ENCODE data around the gene AK5.
"Not testable (repeated sequence)": the region's sequence is repeated elsewhere in the genome, so short reads cannot be mapped to it uniquely, and the experiment has no call there.

The AK5 gene

DNA sequence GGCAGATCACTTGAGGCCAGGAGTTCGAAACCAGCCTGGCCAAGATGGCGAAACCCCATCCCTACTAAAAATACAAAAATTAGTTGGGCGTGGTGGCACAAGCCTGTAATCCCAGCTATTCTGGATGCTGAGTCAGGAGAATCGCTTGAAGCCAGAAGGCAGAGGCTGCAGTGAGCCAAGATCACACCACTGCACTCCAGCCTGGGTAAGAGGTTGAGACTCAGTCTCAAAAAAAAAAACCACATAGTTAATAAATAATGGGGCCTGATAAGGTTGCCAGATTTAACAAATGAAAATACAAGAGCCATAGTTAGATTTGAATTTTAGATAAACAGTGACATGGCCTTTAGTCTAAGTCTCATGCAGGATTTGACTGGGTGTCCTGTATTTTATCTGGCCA, 225.0 kb downstream of the AK5 start:
- DNase-seq (ENCODE audit: low spot score) = no peak

DNA sequence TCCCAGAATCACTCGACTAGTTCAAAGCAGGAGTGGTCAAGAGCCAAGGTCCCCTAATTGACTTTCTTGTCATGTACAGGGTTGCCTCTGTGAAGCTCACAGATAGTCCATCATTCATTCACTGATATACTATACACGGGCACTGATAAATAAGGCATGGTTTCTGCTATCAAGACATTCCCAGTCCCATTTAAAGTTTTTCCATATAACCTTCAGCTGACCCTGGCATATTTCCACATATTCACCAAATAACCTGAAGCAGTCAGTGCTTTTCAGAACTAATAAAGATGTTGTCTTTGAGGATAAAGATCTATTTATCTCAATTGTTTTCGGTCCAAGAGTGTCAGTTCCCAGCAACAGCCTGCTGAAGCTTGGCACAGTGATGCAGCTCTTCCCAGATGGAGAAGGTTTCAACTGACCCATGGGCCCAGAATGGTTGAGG, 227.3 kb downstream of the AK5 start:
- DNase-seq (ENCODE audit: low spot score) = no peak

DNA sequence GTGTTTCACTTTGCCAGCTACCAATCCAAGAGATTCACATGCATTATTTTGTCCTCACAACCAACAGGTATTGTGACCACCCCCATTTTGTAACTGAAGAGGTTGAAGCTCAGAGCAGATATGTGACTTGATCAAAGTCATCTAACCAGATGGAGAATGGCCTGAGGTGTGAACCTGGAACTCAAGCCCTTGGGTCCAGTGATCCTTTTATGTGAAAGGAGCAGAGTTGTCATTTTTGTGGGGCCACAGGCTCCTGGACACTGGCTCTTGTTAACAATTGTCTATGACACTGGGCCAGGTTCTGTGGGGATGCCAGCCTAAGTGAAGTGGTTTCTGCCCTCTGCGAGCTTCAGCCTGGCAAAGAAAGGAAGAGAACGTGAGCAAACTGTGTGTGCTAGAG, 228.1 kb downstream of the AK5 start:
- no peak for DNase-seq (ENCODE audit: low spot score)

DNA sequence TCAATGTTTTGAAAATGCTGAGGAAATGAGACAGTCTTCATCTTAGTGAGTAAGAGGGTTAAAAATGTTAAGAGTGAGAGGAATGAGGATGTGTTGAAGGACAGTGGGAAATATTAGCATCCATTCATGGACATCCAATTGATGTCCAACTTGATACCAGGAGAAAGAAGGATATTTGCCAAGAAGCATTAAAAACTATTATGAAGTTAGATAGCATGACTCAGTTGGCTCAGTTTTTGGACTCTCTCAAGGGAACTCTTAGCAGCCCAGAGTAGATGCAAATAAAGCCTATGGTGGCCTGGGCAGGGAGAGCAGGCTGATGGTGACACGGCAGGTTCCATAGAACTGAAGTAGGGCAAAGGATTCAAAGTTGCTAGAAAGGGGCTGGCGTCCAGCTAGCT, 229.6 kb downstream of the AK5 start:
- DNase-seq (ENCODE audit: low spot score) = peak; percentile 86

DNA sequence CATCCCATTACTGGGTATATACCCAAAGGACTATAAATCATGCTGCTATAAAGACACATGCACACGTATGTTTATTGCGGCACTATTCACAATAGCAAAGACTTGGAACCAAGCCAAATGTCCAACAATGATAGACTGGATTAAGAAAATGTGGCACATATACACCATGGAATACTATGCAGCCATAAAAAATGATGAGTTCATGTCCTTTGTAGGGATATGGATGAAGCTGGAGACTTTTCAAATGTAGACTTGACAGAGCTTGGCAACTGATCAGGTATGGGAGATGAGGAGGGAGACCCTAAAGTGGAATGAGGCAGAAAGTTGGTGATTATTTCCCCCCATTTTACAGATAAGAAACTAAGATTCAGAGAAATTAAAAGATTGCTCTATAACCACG, 230.8 kb downstream of the AK5 start:
- not testable (repeated sequence) for DNase-seq (ENCODE audit: low spot score)

DNA sequence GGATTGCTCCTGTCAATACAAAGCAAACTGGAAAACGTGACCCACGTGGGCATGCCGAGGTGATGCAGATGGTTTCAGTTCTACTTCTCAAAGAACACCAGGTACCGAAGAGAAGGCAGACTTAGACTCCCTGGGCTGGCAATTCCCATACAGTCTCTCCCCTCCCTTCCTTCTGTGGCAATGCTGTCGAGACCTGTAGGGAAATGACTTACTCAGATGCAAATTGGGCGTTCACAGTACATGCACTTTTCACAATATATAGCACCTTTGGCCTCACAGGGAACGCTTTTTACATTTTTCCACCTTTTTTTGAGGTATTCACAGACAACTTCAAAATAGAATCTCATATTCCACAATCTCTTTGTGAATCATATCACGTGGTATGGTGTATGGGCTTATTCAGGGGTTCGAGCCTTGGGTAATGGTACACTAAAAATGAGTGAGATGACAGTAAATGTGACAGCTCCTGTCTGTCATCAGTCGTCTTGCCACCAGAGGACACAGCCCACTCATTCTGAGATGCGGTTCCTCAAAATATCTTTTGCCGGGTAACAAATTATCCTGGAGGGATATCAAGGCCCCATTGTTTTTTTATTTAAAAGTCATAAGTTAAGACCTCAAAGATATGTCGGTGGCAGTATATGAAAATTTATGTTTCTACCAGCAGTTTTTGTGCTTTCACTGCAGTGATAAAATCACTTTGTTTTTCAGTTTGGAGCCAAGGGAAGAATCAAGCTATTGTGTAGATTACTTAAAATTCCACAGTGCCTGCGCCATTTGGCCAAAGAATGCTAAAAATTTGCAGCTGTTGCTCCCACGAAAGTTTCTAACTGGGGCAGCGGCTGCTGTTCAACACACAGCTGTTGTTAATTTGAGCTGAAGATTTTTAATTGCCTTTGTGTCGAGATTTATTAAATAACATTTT, 232.3 kb downstream of the AK5 start:
- DNase-seq (ENCODE audit: low spot score) = peak; percentile 88

DNA sequence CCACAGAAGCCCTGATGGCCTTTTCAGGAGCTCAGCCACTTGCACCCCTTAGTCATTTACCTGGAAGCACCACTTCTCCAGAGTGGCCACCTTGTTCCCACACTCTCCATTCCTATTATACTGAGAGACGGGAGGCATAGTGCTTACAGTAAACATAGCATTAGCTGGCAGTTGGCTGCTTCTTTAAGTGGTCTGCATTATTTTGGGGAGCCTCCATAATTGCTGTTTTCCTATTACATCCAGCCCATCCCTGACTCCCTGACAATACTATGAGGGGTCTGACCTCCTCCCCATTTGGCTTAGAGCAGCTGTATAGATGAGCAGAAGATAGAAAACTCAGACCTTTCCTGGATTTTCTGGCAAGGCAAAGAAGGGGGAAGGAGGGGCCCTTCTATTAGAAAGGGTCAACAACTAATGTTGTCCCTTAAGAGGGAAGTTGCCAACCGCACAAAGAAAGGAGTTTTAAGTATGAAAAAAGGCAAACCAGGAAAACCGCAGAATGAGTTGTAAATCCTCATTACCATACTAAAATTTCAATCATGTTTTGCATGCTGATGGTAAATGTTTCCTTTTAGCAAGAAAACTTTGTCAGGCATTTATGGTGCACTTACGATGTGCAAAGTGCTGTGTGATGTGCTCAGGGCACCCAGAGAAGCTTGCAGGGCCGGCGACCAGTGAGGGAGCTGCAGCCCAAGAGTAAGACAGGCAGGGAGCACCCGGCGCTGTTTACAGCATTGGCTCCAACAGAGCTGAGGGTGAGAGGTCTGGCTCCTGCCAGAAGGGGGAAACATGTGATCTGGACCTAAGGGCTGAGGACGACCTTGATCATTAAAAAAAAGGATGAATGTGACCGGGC, 233.3 kb downstream of the AK5 start:
- no peak for DNase-seq (ENCODE audit: low spot score)

DNA sequence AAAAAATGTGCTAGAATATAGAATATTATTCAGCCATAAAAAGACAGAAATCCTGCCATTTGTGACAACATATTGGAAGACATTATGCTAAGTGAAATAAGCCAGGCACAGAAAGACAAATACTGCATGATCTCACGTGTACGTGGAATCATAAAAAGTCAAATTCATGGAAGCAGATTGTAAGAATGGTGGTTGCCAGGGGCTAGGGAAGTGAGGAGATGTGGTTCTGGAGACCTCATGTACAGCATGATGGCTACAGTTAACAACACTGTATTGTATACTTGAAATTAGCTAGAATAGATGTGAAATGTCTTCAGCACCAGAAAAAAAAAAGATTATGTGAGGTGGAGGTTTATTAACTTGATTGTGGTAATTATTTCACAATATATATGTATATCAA, 234.3 kb downstream of the AK5 start:
- no peak for DNase-seq (ENCODE audit: low spot score)

DNA sequence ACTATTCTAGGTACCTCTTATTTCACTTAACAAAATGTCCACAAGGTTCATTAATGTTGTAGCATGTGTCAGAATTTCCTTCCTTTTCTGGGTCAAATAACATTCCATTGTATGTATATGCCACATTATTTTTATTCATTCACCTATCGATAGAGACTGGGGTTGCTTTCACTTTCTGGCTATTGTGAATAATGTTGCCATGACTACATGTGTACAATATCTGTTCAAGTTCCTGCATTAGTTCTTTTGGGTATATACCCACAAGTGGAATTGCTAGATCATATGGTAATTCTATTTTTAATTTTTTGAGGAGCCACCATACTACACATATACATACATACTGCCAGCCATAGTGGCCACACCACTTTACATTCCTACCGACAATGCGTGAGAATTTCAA, 242.2 kb downstream of the AK5 start:
- DNase-seq (ENCODE audit: low spot score) = no peak

DNA sequence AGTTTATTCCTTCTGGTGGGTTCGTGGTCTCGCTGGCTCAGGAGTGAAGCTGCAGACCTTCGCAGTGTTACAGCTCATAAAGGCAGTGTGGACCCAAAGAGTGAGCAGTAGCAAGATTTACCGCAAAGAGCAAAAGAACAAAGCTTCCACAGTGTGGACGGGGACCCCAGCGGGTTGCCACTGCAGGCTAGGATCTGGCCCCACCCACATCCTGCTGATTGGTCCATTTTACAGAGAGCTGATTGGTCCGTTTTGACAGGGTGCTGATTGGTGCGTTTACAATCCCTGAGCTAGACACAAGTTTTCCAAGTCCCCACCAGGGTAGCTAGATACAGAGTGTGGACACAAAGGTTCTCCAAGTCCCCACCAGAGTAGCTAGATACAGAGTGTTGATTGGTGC, 249.3 kb downstream of the AK5 start:
- not testable (repeated sequence) for DNase-seq (ENCODE audit: low spot score)

DNA sequence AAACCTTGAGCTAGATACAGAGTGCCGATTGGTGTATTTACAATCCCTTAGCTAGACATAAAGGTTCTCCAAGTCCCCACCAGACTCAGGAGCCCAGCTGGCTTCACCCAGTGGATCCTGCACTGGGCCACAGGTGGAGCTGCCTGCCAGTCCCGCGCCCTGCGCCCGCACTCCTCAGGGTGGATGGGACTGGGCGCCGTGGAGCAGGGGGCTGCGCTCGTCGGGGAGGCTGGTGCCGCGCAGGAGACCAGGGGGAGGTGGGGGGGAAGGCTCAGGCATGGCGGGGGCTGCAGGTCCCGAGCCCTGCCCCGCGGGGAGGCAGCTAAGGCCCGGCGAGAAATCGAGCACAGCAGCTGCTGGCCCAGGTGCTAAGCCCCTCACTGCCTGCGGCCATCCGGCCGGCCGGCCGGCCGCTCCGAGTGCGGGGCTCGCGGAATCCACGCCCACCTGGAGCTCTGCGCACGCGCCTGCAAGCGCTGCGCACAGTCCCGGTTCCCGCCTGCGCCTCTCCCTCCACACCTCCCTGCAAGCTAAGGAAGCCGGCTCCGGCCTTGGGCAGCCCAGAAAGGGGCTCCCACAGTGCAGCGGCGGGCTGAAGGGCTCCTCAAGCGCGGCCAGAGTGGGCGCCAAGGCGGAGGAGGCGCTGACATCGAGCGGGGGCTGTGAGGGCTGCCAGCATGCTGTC, 249.9 kb downstream of the AK5 start:
- DNase-seq (ENCODE audit: low spot score) = not testable (repeated sequence)

DNA sequence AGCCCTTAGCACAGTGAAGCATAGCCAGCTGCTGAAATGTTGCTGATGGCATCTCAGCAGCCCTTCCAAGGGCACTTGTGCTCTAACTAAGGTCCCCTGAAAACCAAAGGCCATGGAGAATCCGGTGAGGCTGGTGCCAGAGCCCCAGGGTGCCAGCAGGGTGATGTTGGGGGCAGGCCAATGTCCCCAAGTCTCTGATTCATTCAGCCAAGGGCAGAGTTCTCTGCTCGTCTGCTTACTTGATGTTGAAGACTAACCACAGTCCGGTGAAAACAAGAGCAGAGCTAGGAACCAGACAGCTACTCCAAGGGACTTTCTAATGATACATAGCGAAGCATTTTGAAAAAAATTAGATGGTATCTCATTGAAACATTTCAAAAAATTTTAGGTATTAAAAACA, 250.8 kb downstream of the AK5 start:
- no peak for DNase-seq (ENCODE audit: low spot score)

DNA sequence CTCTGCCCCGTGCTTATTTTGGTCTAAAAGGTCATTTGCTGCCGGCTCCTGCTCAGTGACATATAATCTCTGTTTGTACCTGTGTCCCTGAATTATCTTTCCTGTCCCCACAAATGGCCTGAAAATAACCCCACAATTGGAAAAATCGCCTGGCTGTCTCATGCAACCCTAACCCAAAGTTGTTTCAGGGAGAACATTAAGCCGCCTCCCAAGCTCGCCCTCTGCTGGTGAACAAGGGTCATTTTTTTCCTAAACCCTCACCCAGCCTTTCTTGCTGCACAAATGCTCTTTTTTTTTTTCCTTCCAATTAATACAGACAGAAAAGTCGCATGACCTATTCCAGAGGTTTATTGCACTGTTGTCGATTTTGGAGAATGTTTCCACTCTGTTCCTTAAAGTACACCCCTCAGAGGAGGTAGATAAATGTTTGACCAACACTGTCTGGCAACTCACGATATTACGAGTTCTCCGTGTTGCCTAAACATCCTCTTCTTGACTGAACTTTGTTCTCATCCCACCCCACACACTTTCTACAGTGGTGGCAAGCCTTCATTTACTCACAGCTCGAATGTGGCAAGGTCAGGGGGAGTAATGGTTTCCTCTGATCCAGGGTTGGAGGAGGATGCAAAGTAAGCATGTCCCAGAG, 252.0 kb downstream of the AK5 start:
- peak; percentile 69 for DNase-seq (ENCODE audit: low spot score)

DNA sequence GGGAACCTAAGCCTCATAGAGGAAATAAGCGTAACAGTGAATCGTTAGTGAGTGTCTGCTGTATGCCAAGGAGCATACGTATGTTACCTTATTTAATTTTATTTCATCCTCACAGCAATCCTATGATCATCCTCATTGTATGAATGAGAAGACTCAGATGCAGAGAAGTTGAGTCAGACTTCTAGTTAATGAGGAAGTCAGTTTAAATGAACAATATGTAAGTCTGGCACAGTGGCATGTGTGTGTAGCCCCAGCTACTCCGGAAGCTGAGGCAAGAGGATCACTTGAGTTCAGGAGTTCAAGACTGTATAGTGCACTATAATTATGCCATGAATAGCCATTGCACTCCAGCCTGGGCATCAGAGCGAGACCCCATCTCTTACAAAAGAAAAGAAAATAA, 252.6 kb downstream of the AK5 start:
- DNase-seq (ENCODE audit: low spot score) = no peak

DNA sequence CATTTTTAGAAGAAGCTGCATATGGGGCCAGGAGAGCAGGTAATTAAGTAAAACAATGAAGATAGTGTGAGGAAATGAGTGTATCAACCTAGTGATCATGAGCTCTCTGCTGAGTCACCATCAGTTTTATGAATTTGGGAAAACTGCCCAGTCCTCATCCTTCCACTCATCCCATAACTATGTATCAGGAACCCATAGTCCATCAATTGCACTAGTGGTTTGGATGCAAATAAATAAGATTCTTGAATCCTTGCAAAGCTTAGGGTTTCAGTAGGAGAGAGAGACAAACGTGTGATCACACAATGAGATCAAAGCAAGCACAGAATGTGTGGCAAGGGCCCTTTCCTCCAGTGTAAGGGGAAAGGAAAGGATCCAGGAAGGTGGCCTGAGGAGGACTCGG, 255.0 kb downstream of the AK5 start:
- DNase-seq (ENCODE audit: low spot score) = peak; percentile 91

DNA sequence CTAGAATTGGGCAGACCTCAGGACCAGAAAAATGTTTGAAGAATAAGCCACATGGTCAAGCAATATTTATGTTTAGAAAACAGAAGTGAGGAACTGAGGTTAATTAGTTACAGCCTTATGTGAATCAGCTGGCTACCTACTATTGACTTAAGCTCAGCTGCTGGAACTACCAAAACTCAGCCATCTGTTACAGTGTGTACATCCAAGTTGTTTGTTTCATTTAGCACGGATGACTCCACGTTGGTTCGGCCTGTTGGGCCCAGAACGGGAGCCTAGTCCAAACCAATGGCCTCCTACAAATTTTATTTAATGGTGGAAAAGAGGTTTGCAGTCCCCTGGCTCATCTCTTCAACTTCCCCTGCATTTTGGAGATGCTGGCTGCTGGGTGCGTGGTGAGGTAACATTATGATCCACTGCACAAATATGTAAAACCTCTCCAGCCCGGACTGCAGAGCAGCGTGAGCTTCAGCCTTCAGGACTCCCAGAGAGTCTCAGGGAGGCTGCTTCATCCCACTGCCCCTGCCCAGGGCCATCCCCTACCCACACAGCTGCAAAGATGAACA, 257.2 kb downstream of the AK5 start:
- DNase-seq (ENCODE audit: low spot score) = peak; percentile 75

DNA sequence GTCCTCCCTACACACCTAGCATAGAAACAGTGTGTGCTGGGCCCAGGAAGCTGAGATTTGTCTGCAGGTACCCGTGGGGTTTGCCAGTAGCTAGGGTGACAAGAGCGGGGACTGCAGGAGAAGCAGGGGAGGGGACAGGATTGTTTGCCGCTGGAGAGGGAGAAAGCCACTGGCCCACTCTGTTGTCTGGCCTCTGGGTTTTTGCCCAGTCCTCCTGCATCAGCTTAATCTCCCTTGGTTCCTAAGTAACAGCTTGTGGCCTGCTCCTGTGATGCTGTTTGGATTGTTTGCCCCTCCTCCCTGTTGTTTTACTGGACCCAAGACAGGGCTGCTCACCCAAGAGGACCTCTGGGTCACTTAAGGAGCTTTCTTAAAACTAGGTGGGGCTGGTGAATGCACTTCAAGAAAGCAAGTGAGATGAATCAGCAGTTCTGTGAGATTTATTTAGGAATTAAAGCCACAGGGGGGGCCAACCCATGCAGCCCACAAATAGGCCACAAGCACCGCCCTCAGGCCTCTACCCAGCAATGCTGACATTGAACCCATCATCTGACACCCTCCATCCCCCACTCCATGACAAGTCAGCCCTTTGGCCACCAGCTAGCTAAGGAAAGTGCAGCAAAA, 257.8 kb downstream of the AK5 start:
- peak; percentile 81 for DNase-seq (ENCODE audit: low spot score)

DNA sequence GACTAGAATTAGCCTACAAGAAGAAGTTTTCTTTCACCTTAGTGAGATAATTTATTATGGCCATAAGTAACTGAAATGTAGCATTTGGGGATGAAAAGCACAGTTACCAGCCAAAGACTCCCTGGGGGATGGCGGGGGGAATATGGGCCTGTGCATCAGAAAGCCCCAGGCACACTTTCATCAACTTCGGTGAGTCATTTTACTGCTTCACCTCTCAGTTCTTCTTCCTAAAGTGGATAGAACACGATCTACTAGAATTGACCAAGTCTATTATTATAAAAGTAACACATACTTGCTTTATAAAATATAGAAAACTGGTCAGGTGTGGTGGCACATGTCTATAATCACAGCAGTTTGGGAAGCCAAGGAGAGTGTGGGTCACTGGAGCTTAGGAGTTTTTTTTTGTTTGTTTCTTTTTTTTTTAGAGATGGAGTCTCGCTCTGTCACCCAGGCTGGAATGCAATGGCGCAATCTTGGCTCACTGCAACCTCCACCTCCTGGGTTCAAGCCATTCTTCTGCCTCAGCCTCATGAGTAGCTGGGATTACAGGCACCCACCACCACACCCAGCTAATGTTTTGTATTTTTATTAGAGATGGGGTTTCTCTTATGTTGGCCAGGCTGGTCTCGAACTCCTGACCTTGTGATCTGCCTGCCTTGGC, 258.8 kb downstream of the AK5 start:
- peak; percentile 32 for DNase-seq (ENCODE audit: low spot score)

DNA sequence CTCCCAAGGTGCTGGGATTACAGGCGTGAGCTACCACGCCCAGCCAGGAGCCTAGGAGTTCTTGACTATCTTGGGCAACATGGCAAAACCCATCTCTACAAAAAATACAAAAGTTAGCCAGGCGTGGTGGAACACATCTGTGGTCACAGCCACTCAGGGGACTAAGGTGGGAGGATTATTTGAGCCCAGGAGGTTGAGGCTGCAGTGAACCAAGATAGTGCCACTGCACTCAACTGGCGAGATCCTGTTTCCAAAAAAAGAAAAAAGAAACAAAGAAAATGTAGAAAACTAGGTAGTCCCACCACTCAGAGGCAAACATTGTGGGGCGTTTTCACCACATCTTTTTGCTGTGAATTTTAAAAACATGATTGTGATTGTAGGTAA, 259.3 kb downstream of the AK5 start:
- no peak for DNase-seq (ENCODE audit: low spot score)

DNA sequence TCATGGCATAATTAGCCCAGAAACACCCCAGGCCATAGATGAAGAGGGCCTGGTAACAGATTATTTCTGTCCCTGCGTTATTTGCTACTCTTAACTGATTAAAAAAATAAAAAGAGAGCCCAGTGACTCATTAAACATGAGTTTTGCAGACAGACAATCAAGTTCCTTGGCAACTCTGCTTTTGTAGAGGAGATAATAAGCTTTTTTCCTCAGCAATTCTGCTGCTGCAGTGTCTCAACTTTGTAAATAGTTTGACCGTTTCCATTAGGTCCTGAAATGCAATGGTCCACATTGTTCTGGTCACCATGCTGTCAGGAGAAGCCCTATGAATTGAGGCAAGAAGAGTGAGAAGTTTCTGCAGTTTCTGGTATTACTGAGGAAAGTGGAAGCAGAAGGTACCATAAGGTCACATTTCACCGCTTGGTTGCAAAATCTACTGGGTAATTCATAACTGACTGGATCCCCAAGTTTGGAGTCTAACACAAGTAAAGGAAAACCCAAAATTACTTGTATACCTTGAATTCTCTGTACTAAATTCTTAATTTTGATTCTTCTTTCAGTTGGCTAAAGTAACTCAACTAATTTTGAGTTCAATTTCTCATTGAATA, 261.1 kb downstream of the AK5 start:
- DNase-seq (ENCODE audit: low spot score) = no peak
